Activated B cell treated with CpG ODN at 0.5 μM for 24 hours (primary cell): ENCODE data around the gene IGF1. TPM values are rescaled to one million over a fixed set of nuclear protein-coding genes. Genes with fewer than 3 reads are reported as not detected.

Experiments
- ATAC-seq: fragments of 200-7000 bp; cut with Tn5 transposase; one replicate; pipeline ENCODE4 v1.10.0; 2021; ENCODE audit warnings: low read depth, mild to moderate bottlenecking, moderate library complexity
- CTCF ChIA-PET: fragments of 350-600 bp; sonication (Branson Sonifier 250); formaldehyde crosslinking; loops from one replicate; lab custom pipeline; 2021; ENCODE audit warnings: antibody characterized with exemption; lab: Charles Lee
- POLR2A ChIA-PET: fragments of 350-600 bp; sonication (Branson Sonifier 250); formaldehyde crosslinking; loops from one replicate; lab custom pipeline; 2021; ENCODE audit warnings: antibody characterized with exemption; lab: Charles Lee
- DNase-seq: peaks from one replicate; pipeline ENCODE4 v3.0.0; 2022
- H3K27ac Mint-ChIP-seq: one replicate; pipeline ENCODE4 v1.8.0; 2020; ENCODE audit warnings: mixed read lengths
- H3K27me3 Mint-ChIP-seq: one replicate; pipeline ENCODE4 v1.8.0; 2021; ENCODE audit warnings: mixed read lengths
- H3K36me3 Mint-ChIP-seq: one replicate; pipeline ENCODE4 v1.8.0; 2021; ENCODE audit warnings: low read depth, mixed read lengths
- H3K4me1 Mint-ChIP-seq: one replicate; pipeline ENCODE4 v1.8.0; 2021; ENCODE audit warnings: mixed read lengths
- H3K4me3 Mint-ChIP-seq: one replicate; pipeline ENCODE4 v1.8.0; 2020; ENCODE audit warnings: mild to moderate bottlenecking, mixed read lengths
- H3K9me3 Mint-ChIP-seq: one replicate; pipeline ENCODE4 v1.8.0; 2020; ENCODE audit warnings: mixed read lengths
- intact Hi-C: fragments of 100-400 bp; cut with micrococcal nuclease; formaldehyde crosslinking; loops from one replicate; pipeline ENCODE4 v1.15.1; 2024
- total RNA-seq: library from RNA; stranded (reverse); gene quantifications from 2 replicates; pipeline ENCODE4 v1.2.3, GENCODE V29; 2022
- TF ChIP-seq, protein P1 (sequence below): fragments of 200-600 bp; IDR thresholded peaks from one replicate; pipeline ENCODE4 v1.8.0; 2022; ENCODE audit warnings: antibody characterized with exemption, mild to moderate bottlenecking

The IGF1 gene
- total RNA-seq, 1 donor from 2014 or later, result not detected

DNA sequence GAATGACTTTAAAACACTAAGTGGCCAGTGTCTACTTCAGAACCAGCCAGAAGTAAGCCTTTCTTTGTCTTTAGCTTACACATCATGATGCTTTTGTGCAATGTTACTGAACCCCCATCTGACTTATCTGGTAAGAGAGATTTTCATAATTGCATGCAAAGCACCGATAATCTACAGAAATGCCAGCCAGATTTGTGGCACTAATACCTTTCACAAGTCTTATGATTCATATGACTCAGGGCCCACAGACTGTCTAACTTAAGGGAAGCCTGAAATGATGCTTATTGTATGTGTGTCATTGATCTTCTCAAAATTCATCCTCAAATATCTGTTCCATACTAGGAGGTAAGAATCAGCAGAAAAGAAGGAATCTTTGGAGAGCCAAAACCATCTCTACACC is 18.0 kb downstream of the IGF1 start:
- POLR2A ChIA-PET, result no interaction called here
- no peak for DNase-seq
- no peaks in the 10 kb centered on the region for H3K9me3 Mint-ChIP-seq
- no peak overlapping the region for H3K27ac Mint-ChIP-seq
- CTCF ChIA-PET, result no interaction called here
- intact Hi-C loops, result no loop called here
- no peak overlapping the region for H3K4me3 Mint-ChIP-seq
- no peaks in the 10 kb centered on the region for H3K36me3 Mint-ChIP-seq
- TF ChIP-seq, protein P1, sequence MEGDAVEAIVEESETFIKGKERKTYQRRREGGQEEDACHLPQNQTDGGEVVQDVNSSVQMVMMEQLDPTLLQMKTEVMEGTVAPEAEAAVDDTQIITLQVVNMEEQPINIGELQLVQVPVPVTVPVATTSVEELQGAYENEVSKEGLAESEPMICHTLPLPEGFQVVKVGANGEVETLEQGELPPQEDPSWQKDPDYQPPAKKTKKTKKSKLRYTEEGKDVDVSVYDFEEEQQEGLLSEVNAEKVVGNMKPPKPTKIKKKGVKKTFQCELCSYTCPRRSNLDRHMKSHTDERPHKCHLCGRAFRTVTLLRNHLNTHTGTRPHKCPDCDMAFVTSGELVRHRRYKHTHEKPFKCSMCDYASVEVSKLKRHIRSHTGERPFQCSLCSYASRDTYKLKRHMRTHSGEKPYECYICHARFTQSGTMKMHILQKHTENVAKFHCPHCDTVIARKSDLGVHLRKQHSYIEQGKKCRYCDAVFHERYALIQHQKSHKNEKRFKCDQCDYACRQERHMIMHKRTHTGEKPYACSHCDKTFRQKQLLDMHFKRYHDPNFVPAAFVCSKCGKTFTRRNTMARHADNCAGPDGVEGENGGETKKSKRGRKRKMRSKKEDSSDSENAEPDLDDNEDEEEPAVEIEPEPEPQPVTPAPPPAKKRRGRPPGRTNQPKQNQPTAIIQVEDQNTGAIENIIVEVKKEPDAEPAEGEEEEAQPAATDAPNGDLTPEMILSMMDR, result no peak
- ATAC-seq, result no peak
- no peaks in the 10 kb centered on the region for H3K4me1 Mint-ChIP-seq
- peaks cover 15% of the 10 kb centered on the region for H3K27me3 Mint-ChIP-seq

DNA sequence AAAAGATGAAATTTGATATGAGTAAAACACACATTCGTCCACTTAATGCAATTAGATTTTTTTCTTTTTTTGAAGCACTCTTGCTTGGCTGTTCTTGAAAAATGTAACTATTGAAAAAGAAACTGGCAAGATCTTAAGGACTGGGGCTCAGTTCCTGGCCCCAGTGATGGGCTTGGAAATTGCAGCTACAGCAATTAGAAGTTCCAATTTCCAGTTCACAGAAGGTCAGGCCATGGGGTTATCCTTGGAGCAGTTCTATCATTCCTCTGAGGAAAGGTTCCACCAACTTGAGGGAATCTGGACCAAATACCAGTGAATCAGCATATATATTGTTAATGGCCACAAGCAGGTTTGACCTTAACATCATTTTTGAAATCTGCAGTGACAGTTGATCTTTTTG is 18.9 kb downstream of the IGF1 start:
- H3K27me3 Mint-ChIP-seq, result peaks cover 15% of the 10 kb centered on the region
- CTCF ChIA-PET, result no interaction called here
- H3K9me3 Mint-ChIP-seq, result no peaks in the 10 kb centered on the region

DNA sequence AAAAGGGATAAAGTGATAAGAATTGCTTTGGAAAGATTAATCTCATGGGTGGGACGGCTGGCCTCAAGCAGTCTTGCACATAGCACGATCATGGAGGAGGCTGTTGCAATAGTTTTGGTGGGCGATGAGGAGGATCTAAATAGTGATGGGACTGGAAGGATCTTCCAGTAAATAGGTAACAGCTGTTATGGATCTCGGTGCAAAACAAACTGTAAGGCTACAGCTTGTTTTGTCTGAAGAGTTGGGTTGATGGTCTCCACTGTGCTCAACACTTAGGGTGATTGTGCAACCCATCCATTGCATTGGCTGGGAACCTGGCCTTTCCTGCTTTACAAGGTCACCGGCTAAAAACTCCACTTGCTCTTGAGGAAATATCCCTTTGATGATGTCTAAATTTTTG is 21.0 kb downstream of the IGF1 start:
- CTCF ChIA-PET, result no interaction called here

More for the DNA sequence above, 18.9 kb downstream of the IGF1 start:
- Mint-ChIP-seq H3K36me3 (no peaks in the 10 kb centered on the region), H3K4me3 (no peak overlapping the region), H3K27ac (no peak overlapping the region), H3K4me1 (no peaks in the 10 kb centered on the region)
- POLR2A ChIA-PET, result no interaction called here
- TF ChIP-seq, protein P1, result no peak
- ATAC-seq, result no peak
- no peak for DNase-seq
- intact Hi-C loops, result no loop called here

DNA sequence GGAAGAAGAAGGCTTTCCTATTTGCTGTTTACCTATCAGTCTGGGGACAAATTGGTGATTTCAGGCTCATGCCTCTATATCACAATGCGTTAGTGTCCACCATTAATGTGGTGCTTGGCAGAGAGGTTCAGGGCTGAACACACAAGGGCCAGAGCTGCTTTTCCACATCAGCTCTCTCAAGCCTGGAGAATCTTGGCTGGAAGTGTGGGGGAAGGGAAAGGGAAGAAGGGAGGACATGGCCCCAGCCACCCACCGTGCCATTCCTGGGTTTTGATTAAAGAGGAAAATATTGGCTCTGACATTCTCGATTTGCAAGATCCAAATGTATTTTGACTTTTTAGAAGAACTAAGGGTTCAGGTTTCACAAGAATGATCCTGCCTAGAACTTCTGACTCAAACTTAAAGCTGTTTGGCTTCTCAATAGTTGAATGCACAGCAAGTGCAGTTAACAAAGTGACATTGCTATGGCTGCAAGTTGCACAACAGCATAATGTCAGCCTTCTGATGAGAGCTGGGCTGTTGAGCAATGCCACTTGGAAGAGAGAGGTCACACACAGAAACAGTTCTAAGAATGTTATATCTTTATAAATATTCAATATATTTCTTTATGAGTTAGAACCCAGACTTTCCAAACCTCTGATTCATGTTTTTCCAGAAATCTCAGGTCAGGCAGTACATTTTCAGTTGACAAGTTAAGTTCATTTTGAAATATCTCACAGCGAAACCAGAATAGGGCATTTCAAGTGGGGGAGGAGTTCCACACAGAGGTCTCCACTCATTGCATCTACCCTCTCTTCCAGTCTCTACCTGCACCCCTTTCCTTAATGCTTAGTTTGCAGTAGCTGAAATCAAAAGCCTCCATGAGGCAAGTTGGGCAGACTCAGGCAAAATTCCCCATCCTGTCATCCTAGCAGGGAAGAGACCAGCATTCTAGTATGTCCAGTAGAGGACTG is 25.3 kb downstream of the IGF1 start:
- H3K4me1 Mint-ChIP-seq, result no peaks in the 10 kb centered on the region
- peaks cover 4% of the 10 kb centered on the region for H3K27me3 Mint-ChIP-seq
- ATAC-seq, result no peak
- ChIA-PET CTCF (no interaction called here), POLR2A (no interaction called here)
- TF ChIP-seq, protein P1, result no peak
- no peak overlapping the region for H3K4me3 Mint-ChIP-seq
- H3K9me3 Mint-ChIP-seq, result no peaks in the 10 kb centered on the region
- no peak for DNase-seq
- no peak overlapping the region for H3K27ac Mint-ChIP-seq
- intact Hi-C loops, result no loop called here
- no peaks in the 10 kb centered on the region for H3K36me3 Mint-ChIP-seq

More for the DNA sequence above, 21.0 kb downstream of the IGF1 start:
- ATAC-seq (no peak), DNase-seq (no peak)
- POLR2A ChIA-PET, result no interaction called here
- no peak overlapping the region for H3K4me3 Mint-ChIP-seq
- H3K9me3 Mint-ChIP-seq, result no peaks in the 10 kb centered on the region
- no peaks in the 10 kb centered on the region for H3K4me1 Mint-ChIP-seq
- intact Hi-C loops, result no loop called here
- TF ChIP-seq, protein P1, result no peak
- peaks cover 15% of the 10 kb centered on the region for H3K27me3 Mint-ChIP-seq
- H3K36me3 Mint-ChIP-seq, result no peaks in the 10 kb centered on the region
- H3K27ac Mint-ChIP-seq, result no peak overlapping the region

GRCh38 chr12:102454330-102454729 is 26.0 kb downstream of the IGF1 start:
- no peak for DNase-seq
- Mint-ChIP-seq H3K27me3 (peaks cover 4% of the 10 kb centered on the region), H3K36me3 (no peaks in the 10 kb centered on the region), H3K4me1 (no peaks in the 10 kb centered on the region), H3K27ac (no peak overlapping the region), H3K9me3 (no peaks in the 10 kb centered on the region), H3K4me3 (no peak overlapping the region)
- CTCF ChIA-PET, result no interaction called here
- TF ChIP-seq, protein P1, result no peak
- POLR2A ChIA-PET, result no interaction called here
- intact Hi-C loops, result no loop called here
- no peak for ATAC-seq
